ENCODE data around the gene CYP27B1. TPM values are rescaled to one million over a fixed set of nuclear protein-coding genes. Genes with fewer than 3 reads are reported as not detected.

The CYP27B1 gene
- total RNA-seq, 1 donor from 2014 or later = 1.1 TPM

Other genes starting within 250 kb of the CYP27B1 start
- 14.0 and 19.1 TPM in 2 replicates for gene DDIT3, start 246.6 kb downstream of the CYP27B1 start, total RNA-seq
- gene MBD6, start 244.3 kb downstream of the CYP27B1 start, total RNA-seq = 28.4 and 31.7 TPM in 2 replicates
- 227 and 287 TPM in 2 replicates for gene DCTN2, start 219.9 kb downstream of the CYP27B1 start, total RNA-seq
- 0.06 and 0.10 TPM in 2 replicates for gene KIF5A, start 217.0 kb downstream of the CYP27B1 start, total RNA-seq
- gene PIP4K2C, start 175.9 kb downstream of the CYP27B1 start, total RNA-seq = 7.3 and 9.9 TPM in 2 replicates
- gene DTX3, start 162.3 kb downstream of the CYP27B1 start, total RNA-seq = 4.2 and 4.8 TPM in 2 replicates
- gene ARHGEF25, start 155.6 kb downstream of the CYP27B1 start, total RNA-seq = 1.4 and 2.0 TPM in 2 replicates
- 1.1 and 2.9 TPM in 2 replicates for gene B4GALNT1, start 133.9 kb downstream of the CYP27B1 start, total RNA-seq
- gene OS9, start 72.9 kb downstream of the CYP27B1 start, total RNA-seq = 241 and 260 TPM in 2 replicates
- 0.47 TPM in 1 of 2 replicates, not detected in the other for gene AGAP2, start 28.3 kb downstream of the CYP27B1 start, total RNA-seq
- gene TSPAN31, start 22.0 kb downstream of the CYP27B1 start, total RNA-seq = 38.0 and 57.3 TPM in 2 replicates
- 160 and 197 TPM in 2 replicates for gene CDK4, start 14.8 kb downstream of the CYP27B1 start, total RNA-seq
- 6.9 and 8.6 TPM in 2 replicates for gene MARCHF9, start 12.0 kb downstream of the CYP27B1 start, total RNA-seq
- gene METTL1, start 5.0 kb upstream of the CYP27B1 start, total RNA-seq = 11.3 and 18.1 TPM in 2 replicates
- gene EEF1AKMT3, start 5.5 kb upstream of the CYP27B1 start, total RNA-seq = 4.7 and 6.9 TPM in 2 replicates
- gene TSFM, start 15.7 kb upstream of the CYP27B1 start, total RNA-seq = 25.3 and 27.9 TPM in 2 replicates
- 0.39 and 0.99 TPM in 2 replicates for gene AVIL, start 51.7 kb upstream of the CYP27B1 start, total RNA-seq
- gene CTDSP2, start 79.7 kb upstream of the CYP27B1 start, total RNA-seq = 100 and 106 TPM in 2 replicates
- gene ATP23, start 174.5 kb upstream of the CYP27B1 start, total RNA-seq = 6.6 and 7.5 TPM in 2 replicates

All from glomerular endothelial cell (primary cell).